A673 (cell line): ENCODE data around the gene DLEC1. TPM values are rescaled to one million over a fixed set of nuclear protein-coding genes. Genes with fewer than 3 reads are reported as not detected.

Experiments
- BruUV-seq: library from RNA; stranded (reverse); fragments of 400-500 nt; replicated peaks from 2 replicates; lab custom pipeline; 2021; lab: Mats Ljungman, UMichigan
- CTCF ChIA-PET: fragments of 300-600 bp; sonication (Branson Sonifier 250); formaldehyde crosslinking; loops from one replicate; lab custom pipeline; 2022; ENCODE audit warnings: antibody characterized with exemption; lab: Charles Lee
- POLR2A ChIA-PET: fragments of 300-600 bp; sonication (Branson Sonifier 250); formaldehyde crosslinking; loops from one replicate; lab custom pipeline; 2022; ENCODE audit warnings: antibody characterized with exemption; ENCODE audit not compliant: low non-redundant PET; lab: Charles Lee
- DNase-seq: peaks from one replicate; pipeline ENCODE4 v3.0.0-alpha.2; 2015; ENCODE audit warnings: low spot score
- H3K27ac ChIP-seq: fragments of 200-600 bp; sonication (generic); 2 replicates; pipeline ENCODE4 v1.5.1; 2016; ENCODE audit warnings: mixed run types, low read depth, mild to moderate bottlenecking, mixed read lengths, antibody characterized with exemption, low read length; ENCODE audit not compliant: poor library complexity, severe bottlenecking
- H3K27me3 ChIP-seq: fragments of 200-600 bp; sonication (generic); replicated peaks from 2 replicates; pipeline ENCODE4 v1.6.1; 2017; ENCODE audit warnings: mixed run types, low read depth, mild to moderate bottlenecking, mixed read lengths, antibody characterized with exemption, low read length; ENCODE audit not compliant: insufficient read depth, poor library complexity
- H3K36me3 ChIP-seq: fragments of 200-600 bp; sonication (generic); 2 replicates; pipeline ENCODE4 v1.6.1; 2016; ENCODE audit warnings: mixed run types, mild to moderate bottlenecking, mixed read lengths, antibody characterized with exemption, low read length; ENCODE audit not compliant: insufficient read depth, poor library complexity, severe bottlenecking
- H3K4me1 ChIP-seq: fragments of 200-600 bp; sonication (generic); 2 replicates; pipeline ENCODE4 v1.6.1; 2017; ENCODE audit warnings: mixed run types, mild to moderate bottlenecking, mixed read lengths, antibody characterized with exemption, low read length; ENCODE audit not compliant: insufficient read depth, poor library complexity, severe bottlenecking
- H3K4me3 ChIP-seq: fragments of 200-600 bp; sonication (generic); 2 replicates; pipeline ENCODE4 v1.5.1; 2016; ENCODE audit warnings: low read depth, mixed run types, mild to moderate bottlenecking, mixed read lengths, low read length; ENCODE audit not compliant: poor library complexity, severe bottlenecking
- H3K9me3 ChIP-seq: fragments of 200-600 bp; sonication (generic); 2 replicates; pipeline ENCODE4 v1.6.1; 2016; ENCODE audit warnings: mixed run types, low read depth, mild to moderate bottlenecking, mixed read lengths, antibody characterized with exemption, low read length; ENCODE audit not compliant: poor library complexity, severe bottlenecking
- CTCF ChIP-seq: fragments of 300-800, 200-600 bp; sonication (generic); conservative IDR thresholded peaks from 2 replicates; pipeline ENCODE4 v1.5.1; 2017; ENCODE audit warnings: low read depth, mild to moderate bottlenecking, antibody characterized with exemption, low read length, moderate library complexity, mixed read lengths
- EZH2 ChIP-seq: fragments of 200-600 bp; sonication (generic); IDR thresholded peaks from 2 replicates; pipeline ENCODE4 v1.6.1; 2017; ENCODE audit warnings: borderline replicate concordance, low read depth, mild to moderate bottlenecking, mixed read lengths, antibody characterized with exemption, low read length; ENCODE audit not compliant: poor library complexity, severe bottlenecking
- intact Hi-C: fragments of 100-400 bp; cut with micrococcal nuclease; formaldehyde crosslinking; loops from one replicate; pipeline ENCODE4 v1.10.0; 2022; ENCODE audit not compliant: unreplicated experiment
- total RNA-seq: library from RNA; stranded (reverse); gene quantifications from 2 replicates; pipeline ENCODE4 v1.2.3, GENCODE V29; 2021

The DLEC1 gene
- total RNA-seq, 1 experiment from 2014 or later, result not detected

- Histone ChIP-seq H3K27me3 (no peaks in the 10 kb centered on the region), H3K4me3 (no peak overlapping the region), H3K27ac (no peak overlapping the region), H3K9me3 (no peaks in the 10 kb centered on the region), H3K4me1 (no peaks in the 10 kb centered on the region), H3K36me3 (no peaks in the 10 kb centered on the region)
- intact Hi-C loops, result no loop called here
- no TSS peak for BruUV-seq
- DNase-seq, result no peak
- ChIA-PET CTCF (no interaction called here), POLR2A (no interaction called here)
- TF ChIP-seq CTCF (no peak), EZH2 (no peak)
These were observed 872 bp downstream of the DLEC1 start for GRCh38 chr3:38039899-38040261.

DNA sequence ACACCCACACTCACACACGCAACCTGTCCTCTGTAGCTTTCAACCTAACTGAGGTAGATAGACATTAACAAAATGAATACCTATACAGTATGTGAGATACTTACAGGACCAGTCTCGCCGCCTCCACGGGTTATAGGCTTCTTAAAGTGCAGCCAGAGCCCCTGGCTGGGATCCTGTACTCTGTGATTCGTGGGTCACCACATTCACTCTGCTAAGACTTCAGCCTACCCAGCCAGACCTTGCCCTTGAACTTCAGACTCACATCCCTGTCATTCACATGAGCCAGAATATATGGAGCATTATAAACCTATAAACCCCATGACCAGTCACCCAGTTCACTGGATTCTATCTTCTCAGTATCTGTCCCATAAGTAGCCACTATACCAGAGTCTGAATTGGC lies 1.4 kb downstream of the DLEC1 start:
- H3K9me3 ChIP-seq, result no peaks in the 10 kb centered on the region
- H3K4me3 ChIP-seq, result no peak overlapping the region
- POLR2A ChIA-PET, result no interaction called here
- CTCF ChIA-PET, result no interaction called here
- no TSS peak for BruUV-seq
- intact Hi-C loops, result no loop called here
- H3K4me1 ChIP-seq, result no peaks in the 10 kb centered on the region
- no peak overlapping the region for H3K27ac ChIP-seq
- DNase-seq, result no peak
- TF ChIP-seq EZH2 (no peak), CTCF (no peak)
- H3K27me3 ChIP-seq, result no peaks in the 10 kb centered on the region
- no peaks in the 10 kb centered on the region for H3K36me3 ChIP-seq

DNA sequence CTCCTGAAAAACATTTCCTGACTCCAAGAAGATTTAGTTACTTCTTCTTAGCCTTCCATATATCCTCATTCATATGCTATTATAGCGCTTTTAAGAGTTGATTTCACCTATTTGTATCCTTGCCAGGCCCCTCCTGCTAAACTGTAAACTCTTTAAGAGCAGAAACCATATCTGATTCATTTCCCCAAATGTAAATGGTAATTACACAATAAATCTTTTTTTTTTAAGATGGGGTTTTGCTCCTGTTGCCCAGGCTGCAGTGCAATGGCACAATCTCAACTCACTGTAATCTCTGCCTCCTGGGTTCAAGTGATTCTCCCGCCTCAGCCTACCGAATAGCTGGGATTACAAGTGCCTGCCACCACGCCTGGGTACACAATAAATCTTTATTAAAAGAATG lies 4.5 kb downstream of the DLEC1 start:
- intact Hi-C loops, result no loop called here
- no peak overlapping the region for H3K4me3 ChIP-seq
- no peaks in the 10 kb centered on the region for H3K27me3 ChIP-seq
- DNase-seq, result no peak
- H3K27ac ChIP-seq, result no peak overlapping the region
- no TSS peak for BruUV-seq
- CTCF ChIA-PET, result no interaction called here
- H3K36me3 ChIP-seq, result no peaks in the 10 kb centered on the region
- no peaks in the 10 kb centered on the region for H3K4me1 ChIP-seq
- H3K9me3 ChIP-seq, result no peaks in the 10 kb centered on the region
- TF ChIP-seq CTCF (no peak), EZH2 (no peak)
- POLR2A ChIA-PET, result no interaction called here
